SK-N-SH (cell line): ENCODE measurements around the gene EFHB. TPM values are rescaled to one million over a fixed set of nuclear protein-coding genes. Genes with fewer than 3 reads are reported as not detected.

Source experiments
- CTCF ChIA-PET: fragments of 300-600, 350-600 bp; formaldehyde crosslinking; extraction: SDS; loops from one replicate; lab custom pipeline; 2021; lab: Yijun Ruan, JAX
- POLR2A ChIA-PET: fragments of 350-600 bp; sonication (Branson Sonifier 250); formaldehyde crosslinking; extraction: SDS; loops from one replicate; lab custom pipeline; 2020; ENCODE audit warnings: antibody characterized with exemption, inconsistent platforms; lab: Yijun Ruan, JAX
- DNase-seq: peaks from one replicate; pipeline ENCODE4 v3.0.0; 2012
- H2AFZ ChIP-seq: fragments of 200-600 bp; sonication (generic); 2 replicates; pipeline ENCODE4 v1.8.1; 2016; ENCODE audit warnings: antibody characterized with exemption, mild to moderate bottlenecking, low read depth
- H3F3A ChIP-seq: fragments of 200-600 bp; sonication (generic); replicated peaks from 2 replicates; pipeline ENCODE3; 2016; ENCODE audit warnings: antibody characterized with exemption, mild to moderate bottlenecking; ENCODE audit not compliant: insufficient read depth
- H3K27ac ChIP-seq, 2 experiments: fragments of 200-500 bp in 1 of 2; fragments of 200-600 bp in 1 of 2; sonication (Bioruptor generic) in 1 of 2; sonication (generic), shearing (Covaris generic) in 1 of 2; 2 replicates each; pipeline versions ENCODE4 v1.5.1 to v1.6.1; 2014 to 2016; ENCODE audit warnings: low read depth in 2 of 2, inconsistent platforms in 1 of 2, low read length in 1 of 2, mild to moderate bottlenecking in 1 of 2, mixed read lengths in 1 of 2
- H3K27me3 ChIP-seq: fragments of 200-600 bp; sonication (generic), shearing (Covaris generic); 2 replicates; pipeline ENCODE4 v1.6.1; 2016; ENCODE audit warnings: mixed run types; ENCODE audit not compliant: insufficient read depth
- H3K36me3 ChIP-seq, 2 experiments: fragments of 200-500 bp in 1 of 2; fragments of 200-600 bp in 1 of 2; sonication (Bioruptor generic) in 1 of 2; sonication (generic) in 1 of 2; replicated peaks in 1 of 2; 2 replicates each; pipeline versions ENCODE3 to v1.5.1; 2014 to 2016; ENCODE audit warnings: low read length in 1 of 2, mild to moderate bottlenecking in 1 of 2; ENCODE audit not compliant: insufficient read depth in 2 of 2, control insufficient read depth in 1 of 2
- H3K4me1 ChIP-seq, 2 experiments: fragments of 200-500 bp in 1 of 2; fragments of 200-600 bp in 1 of 2; sonication (Bioruptor generic) in 1 of 2; sonication (generic), shearing (Covaris generic) in 1 of 2; 2 replicates each; pipeline versions ENCODE4 v1.5.1 to v1.6.1; 2014 to 2016; ENCODE audit warnings: low read depth in 1 of 2, low read length in 1 of 2, mixed run types in 1 of 2; ENCODE audit not compliant: insufficient read depth in 2 of 2, control insufficient read depth in 1 of 2
- H3K4me2 ChIP-seq: fragments of 200-600 bp; sonication (generic), shearing (Covaris generic); 2 replicates; pipeline ENCODE4 v1.6.1; 2017; ENCODE audit warnings: mixed run types
- H3K4me3 ChIP-seq, 2 experiments: fragments of 200-500 bp in 1 of 2; fragments of 200-600 bp in 1 of 2; sonication (Bioruptor generic) in 1 of 2; sonication (generic), shearing (Covaris generic) in 1 of 2; 2 replicates each; pipeline versions ENCODE4 v1.5.1 to v1.8.1; 2014 to 2016; ENCODE audit warnings: low read depth in 2 of 2, inconsistent platforms in 1 of 2, low read length in 1 of 2, mild to moderate bottlenecking in 1 of 2, mixed read lengths in 1 of 2, moderate library complexity in 1 of 2
- H3K79me2 ChIP-seq: fragments of 200-600 bp; sonication (generic); 2 replicates; pipeline ENCODE4 v1.8.1; 2017; ENCODE audit warnings: mild to moderate bottlenecking; ENCODE audit not compliant: insufficient read depth
- H3K9ac ChIP-seq: fragments of 200-600 bp; sonication (generic); 2 replicates; pipeline ENCODE4 v1.6.1; 2017; ENCODE audit warnings: mixed run types
- H3K9me2 ChIP-seq: fragments of 200-600 bp; sonication (generic); 2 replicates; pipeline ENCODE4 v1.6.1; 2017; ENCODE audit warnings: mixed run types
- H3K9me3 ChIP-seq: fragments of 200-600 bp; sonication (generic); 2 replicates; pipeline ENCODE4 v1.6.1; 2017; ENCODE audit warnings: mixed run types, mild to moderate bottlenecking, moderate library complexity
- H4K20me1 ChIP-seq: fragments of 200-600 bp; sonication (generic); 2 replicates; pipeline ENCODE4 v1.6.1; 2017; ENCODE audit warnings: mild to moderate bottlenecking, mixed run types; ENCODE audit not compliant: insufficient read depth
- EP300 ChIP-seq, 2 experiments: IDR thresholded peaks; 2 replicates each; pipeline versions ENCODE4 v1.4.0 to v1.6.1; 2012; ENCODE audit warnings: borderline replicate concordance in 1 of 2, low read depth in 1 of 2, low read length in 1 of 2
- EZH2phosphoT487 ChIP-seq: fragments of 200-600 bp; sonication (generic); IDR thresholded peaks from 2 replicates; pipeline ENCODE4 v1.6.1; 2017; ENCODE audit warnings: low read depth, mixed run types, mild to moderate bottlenecking, antibody characterized with exemption, moderate library complexity, borderline replicate concordance
- FOSL2 ChIP-seq: IDR thresholded peaks from 2 replicates; pipeline ENCODE4 v1.4.0; 2012; ENCODE audit warnings: low read depth, mild to moderate bottlenecking, moderate library complexity, borderline replicate concordance
- FOXJ3 ChIP-seq: sonication (generic); formaldehyde crosslinking; IDR thresholded peaks from 2 replicates; pipeline ENCODE4 v1.5.1; 2020; ENCODE audit warnings: mild to moderate bottlenecking, missing genetic modification reagents
- GABPA ChIP-seq: IDR thresholded peaks from 2 replicates; pipeline ENCODE4 v1.4.0; 2012; ENCODE audit warnings: low read depth, mild to moderate bottlenecking
- MXI1 ChIP-seq: IDR thresholded peaks from 2 replicates; pipeline ENCODE4 v1.6.1; 2012; ENCODE audit warnings: mild to moderate bottlenecking, low read depth, low read length, improper control_type of control experiment
- NRF1 ChIP-seq: IDR thresholded peaks from 2 replicates; pipeline ENCODE4 v1.6.1; 2012; ENCODE audit warnings: low read depth, mild to moderate bottlenecking, low read length
- RAD21 ChIP-seq: IDR thresholded peaks from 2 replicates; pipeline ENCODE4 v1.6.1; 2012; ENCODE audit warnings: mild to moderate bottlenecking, low read length
- RCOR1 ChIP-seq: fragments of 150-350 bp; IDR thresholded peaks from 2 replicates; pipeline ENCODE4 v1.6.1; 2017; ENCODE audit warnings: antibody characterized with exemption, low read length
- RXRA ChIP-seq: IDR thresholded peaks from 2 replicates; pipeline ENCODE4 v1.4.0; 2012; ENCODE audit warnings: low read depth, mild to moderate bottlenecking, borderline replicate concordance
- SIN3A ChIP-seq: IDR thresholded peaks from 2 replicates; pipeline ENCODE4 v1.6.1; 2012; ENCODE audit warnings: low read depth, mild to moderate bottlenecking, low read length, moderate library complexity, borderline replicate concordance
- TCF12 ChIP-seq: IDR thresholded peaks from 2 replicates; pipeline ENCODE4 v1.4.0; 2012
- TEAD4 ChIP-seq: IDR thresholded peaks from 2 replicates; pipeline ENCODE4 v1.4.0; 2012; ENCODE audit warnings: mild to moderate bottlenecking, borderline replicate concordance; ENCODE audit not compliant: insufficient read depth
- WGBS: methylation state at CpG from one replicate; pipeline ENCODE4 v1.1.6; 2017; ENCODE audit warnings: low lambda C conversion rate; 5-methylcytosine and 5-hydroxymethylcytosine counted together
- polyA plus RNA-seq, 3 experiments: library from polyadenylated mRNA; depleted of rRNA; stranded (reverse); fragments of >200 nt; gene quantifications; 2 replicates each; pipeline ENCODE4 v1.2.3, GENCODE V29; 2012
- TF ChIP-seq, protein P1 (sequence below): IDR thresholded peaks from 2 replicates; pipeline ENCODE4; 2012
- TF ChIP-seq, protein P2 (sequence below): fragments of 200-600 bp; sonication (generic); IDR thresholded peaks from 2 replicates; pipeline ENCODE4 v1.6.1; 2017; ENCODE audit warnings: antibody characterized with exemption, mild to moderate bottlenecking, moderate library complexity
- TF ChIP-seq, protein P3 (sequence below): fragments of 150-350 bp; IDR thresholded peaks from 2 replicates; pipeline ENCODE4 v1.6.1; 2017; ENCODE audit warnings: antibody characterized with exemption, low read length, low read depth, borderline replicate concordance

EFHB gene
- polyA plus RNA-seq, 1 of the 3 experiments (the other 2 are of a cell fraction) = 0.58 TPM

DNA sequence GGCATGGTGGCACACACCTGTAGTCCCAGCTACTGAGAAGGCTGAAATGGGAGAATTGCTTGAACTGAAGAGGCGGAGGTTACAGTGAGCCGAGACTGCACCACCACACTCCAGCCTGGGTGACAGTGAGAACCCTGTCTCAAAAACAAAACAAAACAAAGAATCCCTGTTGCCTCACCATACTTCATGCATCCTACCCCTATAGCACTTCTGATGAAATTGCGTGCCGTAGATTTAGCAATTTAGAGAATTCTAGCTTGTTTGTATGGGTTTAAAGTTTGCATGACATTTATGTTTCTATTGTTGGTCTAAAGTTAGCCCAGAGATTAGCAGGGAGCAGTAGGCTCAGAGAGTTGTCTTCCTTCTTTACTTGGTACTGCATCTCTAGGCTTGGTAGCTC is 20.7 kb upstream of the EFHB start:
- Histone ChIP-seq H3F3A (peaks cover 3% of the 10 kb centered on the region), H3K9me3 (no peaks in the 10 kb centered on the region), H2AFZ (no peak overlapping the region), H3K4me1 (peaks cover 2 to 10% of the 10 kb centered on the region in 2 experiments; a peak in 2 of 4 replicates), H4K20me1 (peaks cover 95% of the 10 kb centered on the region), H3K4me3 (no peak overlapping the region), H3K9ac (no peak overlapping the region), H3K79me2 (peaks cover 99% of the 10 kb centered on the region), H3K27ac (no peak overlapping the region), H3K27me3 (no peaks in the 10 kb centered on the region), H3K9me2 (no peaks in the 10 kb centered on the region), H3K36me3 (peaks cover 28 to 63% of the 10 kb centered on the region in 2 experiments), H3K4me2 (no peak overlapping the region)
- TF ChIP-seq EZH2phosphoT487 (no peak), RCOR1 (no peak)
- ChIA-PET POLR2A (no interaction called here), CTCF (no interaction called here)
- no peak for DNase-seq
- 98% methylated on average over 4 of the region's 4 CpGs for WGBS

DNA sequence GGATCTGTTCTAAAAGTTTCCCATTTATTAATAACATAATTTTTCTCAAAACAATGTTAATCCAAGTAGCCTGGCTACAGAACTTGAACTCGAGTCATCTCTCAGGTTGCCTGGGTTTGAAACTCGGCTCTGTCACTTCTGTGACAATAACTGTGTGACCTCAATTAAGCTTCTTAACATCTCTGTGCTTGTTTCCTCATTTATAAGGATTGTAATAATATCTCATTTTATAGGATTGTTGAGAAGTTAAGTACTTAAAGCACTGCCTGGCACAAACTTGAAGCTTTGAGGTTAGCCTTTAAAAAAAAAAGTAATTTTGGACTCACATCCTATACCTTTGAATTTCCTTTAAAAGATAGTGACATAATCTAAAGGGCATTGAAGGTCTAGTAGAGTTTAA is 16.3 kb upstream of the EFHB start:
- Histone ChIP-seq H3F3A (peaks cover 9% of the 10 kb centered on the region), H2AFZ (no peak overlapping the region), H3K27ac (no peak overlapping the region), H3K79me2 (peaks cover 82% of the 10 kb centered on the region), H3K4me2 (peak overlapping the region; percentile 81; the same call in 1 of the 2 replicates), H3K36me3 (peaks cover 26 to 36% of the 10 kb centered on the region in 2 experiments), H3K27me3 (no peaks in the 10 kb centered on the region), H4K20me1 (peaks cover 70% of the 10 kb centered on the region), H3K4me1 (peaks cover 10 to 20% of the 10 kb centered on the region in 2 experiments; a peak in 3 of 4 replicates), H3K9me3 (no peaks in the 10 kb centered on the region), H3K4me3 (no peak overlapping the region; a peak in 1 of 4 replicates), H3K9me2 (no peaks in the 10 kb centered on the region), H3K9ac (no peak overlapping the region)
- no peak for DNase-seq
- ChIA-PET CTCF (no interaction called here), POLR2A (no interaction called here)
- 82% methylated on average over 2 of the region's 2 CpGs for WGBS
- no peak for TF ChIP-seq NRF1

DNA sequence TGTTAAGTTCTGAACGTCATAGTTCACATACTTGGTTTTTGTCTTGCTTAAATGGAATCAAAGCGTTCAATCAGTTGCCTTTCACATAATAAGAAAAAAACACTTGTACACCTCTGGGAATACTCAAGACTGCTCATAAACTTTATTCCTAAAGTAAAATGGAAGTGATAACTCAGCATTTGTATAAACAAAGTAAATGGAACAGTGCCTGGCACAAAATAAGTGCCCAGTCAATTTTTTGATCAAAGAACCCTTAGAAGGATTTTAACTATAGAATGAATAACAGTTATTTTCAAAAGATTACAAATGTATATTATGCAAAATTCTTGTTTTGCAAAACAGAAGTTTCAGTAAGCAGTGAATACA is 14.2 kb upstream of the EFHB start:
- Histone ChIP-seq H2AFZ (no peak overlapping the region), H3K9ac (peak overlapping the region; percentile 94), H3F3A (peaks cover 9% of the 10 kb centered on the region), H3K27ac (peak overlapping the region; percentile 79 to 95; a peak in 3 of 4 replicates), H4K20me1 (peaks cover 49% of the 10 kb centered on the region), H3K79me2 (peaks cover 61% of the 10 kb centered on the region), H3K4me1 (peaks cover 10 to 20% of the 10 kb centered on the region in 2 experiments; a peak in 3 of 4 replicates), H3K36me3 (peaks cover 24 to 28% of the 10 kb centered on the region in 2 experiments), H3K27me3 (no peaks in the 10 kb centered on the region), H3K9me3 (no peaks in the 10 kb centered on the region), H3K4me2 (peak overlapping the region; percentile 81), H3K4me3 (peak overlapping the region; percentile 94 to 100), H3K9me2 (no peaks in the 10 kb centered on the region)
- ChIA-PET POLR2A (no interaction called here), CTCF (no interaction called here)
- TF ChIP-seq SIN3A (no peak), NRF1 (no peak), EZH2phosphoT487 (no peak), TEAD4 (no peak), MXI1 (no peak), EP300 (IDR thresholded peaks at IDR 0.05; ENCODE audit: borderline replicate concordance in 1 of 2, low read depth in 1 of 2, low read length in 1 of 2) (no peak), RAD21 (no peak), FOXJ3 (CRISPR knock-in tag) (no peak), GABPA (no peak), RXRA (no peak), RCOR1 (no peak), TCF12 (no peak), FOSL2 (no peak)
- TF ChIP-seq, protein P1, sequence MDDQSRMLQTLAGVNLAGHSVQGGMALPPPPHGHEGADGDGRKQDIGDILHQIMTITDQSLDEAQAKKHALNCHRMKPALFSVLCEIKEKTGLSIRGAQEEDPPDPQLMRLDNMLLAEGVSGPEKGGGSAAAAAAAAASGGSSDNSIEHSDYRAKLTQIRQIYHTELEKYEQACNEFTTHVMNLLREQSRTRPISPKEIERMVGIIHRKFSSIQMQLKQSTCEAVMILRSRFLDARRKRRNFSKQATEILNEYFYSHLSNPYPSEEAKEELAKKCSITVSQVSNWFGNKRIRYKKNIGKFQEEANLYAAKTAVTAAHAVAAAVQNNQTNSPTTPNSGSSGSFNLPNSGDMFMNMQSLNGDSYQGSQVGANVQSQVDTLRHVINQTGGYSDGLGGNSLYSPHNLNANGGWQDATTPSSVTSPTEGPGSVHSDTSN = no peak
- TF ChIP-seq, protein P2, sequence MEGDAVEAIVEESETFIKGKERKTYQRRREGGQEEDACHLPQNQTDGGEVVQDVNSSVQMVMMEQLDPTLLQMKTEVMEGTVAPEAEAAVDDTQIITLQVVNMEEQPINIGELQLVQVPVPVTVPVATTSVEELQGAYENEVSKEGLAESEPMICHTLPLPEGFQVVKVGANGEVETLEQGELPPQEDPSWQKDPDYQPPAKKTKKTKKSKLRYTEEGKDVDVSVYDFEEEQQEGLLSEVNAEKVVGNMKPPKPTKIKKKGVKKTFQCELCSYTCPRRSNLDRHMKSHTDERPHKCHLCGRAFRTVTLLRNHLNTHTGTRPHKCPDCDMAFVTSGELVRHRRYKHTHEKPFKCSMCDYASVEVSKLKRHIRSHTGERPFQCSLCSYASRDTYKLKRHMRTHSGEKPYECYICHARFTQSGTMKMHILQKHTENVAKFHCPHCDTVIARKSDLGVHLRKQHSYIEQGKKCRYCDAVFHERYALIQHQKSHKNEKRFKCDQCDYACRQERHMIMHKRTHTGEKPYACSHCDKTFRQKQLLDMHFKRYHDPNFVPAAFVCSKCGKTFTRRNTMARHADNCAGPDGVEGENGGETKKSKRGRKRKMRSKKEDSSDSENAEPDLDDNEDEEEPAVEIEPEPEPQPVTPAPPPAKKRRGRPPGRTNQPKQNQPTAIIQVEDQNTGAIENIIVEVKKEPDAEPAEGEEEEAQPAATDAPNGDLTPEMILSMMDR = no peak
- TF ChIP-seq, protein P3, sequence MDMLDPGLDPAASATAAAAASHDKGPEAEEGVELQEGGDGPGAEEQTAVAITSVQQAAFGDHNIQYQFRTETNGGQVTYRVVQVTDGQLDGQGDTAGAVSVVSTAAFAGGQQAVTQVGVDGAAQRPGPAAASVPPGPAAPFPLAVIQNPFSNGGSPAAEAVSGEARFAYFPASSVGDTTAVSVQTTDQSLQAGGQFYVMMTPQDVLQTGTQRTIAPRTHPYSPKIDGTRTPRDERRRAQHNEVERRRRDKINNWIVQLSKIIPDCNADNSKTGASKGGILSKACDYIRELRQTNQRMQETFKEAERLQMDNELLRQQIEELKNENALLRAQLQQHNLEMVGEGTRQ = no peak
- DNase-seq = no peak
- 0% methylated on average over 2 of the region's 2 CpGs for WGBS
